ENCODE data around the gene CRMP1. TPM values are rescaled to one million over a fixed set of nuclear protein-coding genes. Genes with fewer than 3 reads are reported as not detected.

The CRMP1 gene
- total and polyA plus RNA-seq, 2 of the 4 experiments (the other 2 are of a cell fraction): 4.1 to 7.4 TPM

GRCh38 chr4:5788144-5788543, 104.7 kb downstream of the CRMP1 start:
- ChIA-PET CTCF (no interaction called here), POLR2A (ENCODE audit: unreplicated experiment) (no interaction called here)
- Histone ChIP-seq H4K91ac (ENCODE audit: insufficient read depth, low read depth, low read length) (no peak overlapping the region), H3K56ac (ENCODE audit: extremely low read depth, insufficient read depth, low read length) (no peak overlapping the region), H2AK9ac (replicated peaks; ENCODE audit: low read depth, low read length, poor library complexity) (no peak overlapping the region), H2BK120ac (ENCODE audit: low read depth, low read length) (no peak overlapping the region), H3K36me3 (ENCODE audit: control insufficient read depth, insufficient read depth, low read length) (peaks cover 45% of the 10 kb centered on the region), H3K79me1 (ENCODE audit: low read depth in 1 of 2, low read length in 2 of 2) (peaks cover 4 to 16% of the 10 kb centered on the region in 2 experiments; a peak in 3 of 4 replicates), H2AK5ac (ENCODE audit: low read depth, low read length) (no peak overlapping the region), H3K27me3 (ENCODE audit: control insufficient read depth, insufficient read depth, low read length) (no peaks in the 10 kb centered on the region), H3K27ac (ENCODE audit: insufficient read depth, low read length) (no peak overlapping the region), H2AFZ (replicated peaks; ENCODE audit: low read length, poor library complexity) (no peak overlapping the region), H3K9me3 (ENCODE audit: control insufficient read depth, insufficient read depth, low read length) (no peaks in the 10 kb centered on the region), H3K9me1 (ENCODE audit: insufficient read depth, low read length) (peaks cover 4% of the 10 kb centered on the region; the same call in 1 of the 2 replicates), H3K23ac (ENCODE audit: low read depth, low read length) (no peak overlapping the region), H2BK20ac (ENCODE audit: low read depth, low read length) (no peak overlapping the region), H3K18ac (ENCODE audit: low read depth, low read length) (no peak overlapping the region), H4K8ac (ENCODE audit: low read depth in 2 of 2, low read length in 2 of 2) (no peak overlapping the region), H4K5ac (ENCODE audit: low read depth, low read length) (no peak overlapping the region), H4K20me1 (ENCODE audit: insufficient read depth, low read length) (no peaks in the 10 kb centered on the region), H3K4me1 (ENCODE audit: control insufficient read depth, insufficient read depth, low read length) (peaks cover 9% of the 10 kb centered on the region), H3K14ac (replicated peaks; ENCODE audit: low read depth, low read length) (no peak overlapping the region), H3K9ac (ENCODE audit: low read depth, low read length) (no peak overlapping the region), H3K4me2 (ENCODE audit: low read depth, low read length) (no peak overlapping the region), H3K4ac (ENCODE audit: low read depth, low read length) (no peak overlapping the region), H2BK15ac (ENCODE audit: low read depth, low read length) (no peak overlapping the region), H3K4me3 (ENCODE audit: insufficient read depth, low read depth, low read length) (no peak overlapping the region), H2BK5ac (ENCODE audit: low read depth, low read length, poor library complexity, severe bottlenecking) (no peak overlapping the region)
- intact Hi-C loops (cut with micrococcal nuclease) (no loop called here), dilution Hi-C loops (cut with HindIII; ENCODE audit: low sequenced_read_pairs, unreplicated experiment) (no loop called here), in situ Hi-C loops (cut with MboI; ENCODE audit: low sequenced_read_pairs) (no loop called here)
- ATAC-seq (ENCODE audit: low read depth): no peak
- no CpG with 5 or more reads among the region's 2 CpGs for WGBS, 2 experiments (ENCODE audit: extremely low coverage in 2 of 2, insufficient read length in 1 of 2)
- no peak for DNase-seq
- BruUV-seq (replicated peaks): no TSS peak
- TF ChIP-seq MAFK (IDR thresholded peaks at IDR 0.05; ENCODE audit: low read depth, low read length) (no peak), RCOR1 (IDR thresholded peaks at IDR 0.05; ENCODE audit: insufficient replicate concordance, low read length) (no peak), FOS (IDR thresholded peaks at IDR 0.05; ENCODE audit: low read depth, low read length) (no peak), ELK1 (IDR thresholded peaks at IDR 0.05; ENCODE audit: borderline replicate concordance, low read depth, low read length) (no peak), USF2 (IDR thresholded peaks at IDR 0.05; ENCODE audit: low read depth, low read length) (no peak), MAZ (IDR thresholded peaks at IDR 0.05; ENCODE audit: borderline replicate concordance, low read depth, low read length) (no peak), RFX5 (IDR thresholded peaks at IDR 0.05; ENCODE audit: low read depth, low read length) (no peak), POLR2A (IDR thresholded peaks at IDR 0.05; ENCODE audit: low read depth, low read length) (no peak)
